HG02943 (cell line): Measurements from ENCODE around the gene PRF1.

Source experiments
- ATAC-seq: cut with Tn5 transposase; IDR thresholded peaks from one replicate; pipeline ENCODE4 v1.9.1; 2021; ENCODE audit warnings: mild to moderate bottlenecking, low read depth, moderate library complexity; ENCODE audit not compliant: unreplicated experiment

The PRF1 gene

DNA sequence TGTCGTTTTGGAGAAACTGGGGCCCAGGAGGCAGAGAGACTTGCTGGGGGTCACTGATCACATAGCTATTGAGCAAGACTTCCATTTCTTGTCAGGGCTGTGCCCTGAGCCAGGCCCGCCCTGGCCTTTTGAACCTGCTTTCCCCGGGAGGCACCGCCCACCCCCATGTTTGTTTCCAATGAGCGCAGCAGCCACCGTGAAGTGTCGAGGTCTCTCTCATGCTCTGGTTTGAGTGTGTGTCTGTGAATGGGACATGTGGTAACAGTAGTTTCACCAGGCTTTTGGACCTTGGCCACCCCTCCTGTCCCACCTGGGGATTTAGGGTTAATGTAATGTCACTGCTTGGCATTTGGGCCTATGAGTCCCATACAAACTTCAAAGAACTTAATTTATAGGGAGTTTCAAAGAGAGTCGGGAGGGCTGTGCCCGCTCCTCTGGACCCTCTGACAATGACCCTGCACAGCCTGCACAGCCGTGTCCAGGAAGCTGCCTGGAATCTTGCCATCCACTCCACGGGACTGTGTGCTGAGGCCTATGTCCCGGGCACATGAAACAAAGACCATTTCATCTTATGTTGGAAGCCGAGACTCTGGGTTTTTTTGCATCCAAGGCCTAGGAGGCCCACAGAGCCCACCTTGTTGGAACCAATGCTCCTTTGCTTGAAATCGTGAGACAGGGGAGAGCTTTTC is 6.3 kb downstream of the PRF1 start:
- ATAC-seq, result no peak

DNA sequence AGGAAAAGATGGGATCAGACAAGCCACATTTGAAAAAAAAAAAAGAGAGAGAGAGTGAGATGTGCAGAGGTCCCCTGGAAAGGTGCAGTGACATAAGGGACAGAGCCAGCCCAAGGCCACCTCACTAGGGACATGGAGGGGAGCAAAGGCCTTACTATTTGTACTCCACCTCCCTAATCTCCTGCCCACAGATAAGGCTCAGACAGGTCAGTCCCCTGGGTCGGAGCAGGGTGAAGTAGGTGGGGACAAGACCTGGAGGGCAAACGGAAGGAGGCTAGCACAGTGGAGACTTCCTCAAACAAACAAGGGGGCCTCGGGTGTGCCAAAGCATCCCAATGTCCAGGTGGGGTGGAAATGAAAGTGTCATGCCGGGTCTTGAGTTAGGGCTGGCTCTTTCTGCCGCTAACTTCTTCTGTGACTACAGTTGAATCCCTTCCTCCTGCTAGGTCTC is 7.0 kb downstream of the PRF1 start:
- no peak for ATAC-seq

DNA sequence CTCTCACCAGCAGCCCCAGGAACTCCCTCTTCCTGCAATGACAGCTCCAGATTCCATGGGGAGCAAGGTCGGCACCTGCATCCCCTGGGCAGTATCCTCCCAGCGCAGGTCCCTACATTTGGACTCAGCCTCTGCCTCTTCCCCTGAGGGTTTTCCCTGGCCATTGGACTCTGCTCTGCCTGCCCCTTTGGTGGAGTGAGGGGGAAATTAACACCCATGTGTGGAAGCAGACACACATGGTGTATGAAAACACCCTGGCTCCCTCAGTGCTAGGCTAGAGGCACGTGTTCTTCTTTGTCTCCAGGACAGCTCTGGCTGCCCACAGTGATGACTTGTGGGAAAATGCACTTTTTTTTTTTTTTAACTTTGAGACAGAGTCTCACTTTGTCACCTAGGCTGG is 8.4 kb downstream of the PRF1 start:
- no peak for ATAC-seq

DNA sequence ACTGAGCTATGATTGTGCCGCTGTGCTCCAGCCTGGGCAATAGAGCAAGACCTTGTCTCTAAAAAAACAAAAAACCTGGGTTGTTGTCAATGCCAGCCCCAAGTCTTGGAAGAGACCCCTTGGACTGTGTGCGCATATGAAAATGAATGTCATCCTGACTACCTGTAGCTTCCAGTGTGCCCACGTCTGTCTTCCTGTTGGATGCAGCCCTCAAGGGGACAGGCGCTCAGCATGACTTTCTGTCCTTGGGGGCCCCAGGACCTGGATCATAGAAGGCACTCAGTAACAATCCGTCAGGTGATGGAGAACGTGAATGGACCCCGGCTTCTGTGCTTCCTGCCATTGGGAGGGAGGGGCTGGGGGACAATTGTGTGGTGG is 9.0 kb downstream of the PRF1 start:
- ATAC-seq, result no peak

DNA sequence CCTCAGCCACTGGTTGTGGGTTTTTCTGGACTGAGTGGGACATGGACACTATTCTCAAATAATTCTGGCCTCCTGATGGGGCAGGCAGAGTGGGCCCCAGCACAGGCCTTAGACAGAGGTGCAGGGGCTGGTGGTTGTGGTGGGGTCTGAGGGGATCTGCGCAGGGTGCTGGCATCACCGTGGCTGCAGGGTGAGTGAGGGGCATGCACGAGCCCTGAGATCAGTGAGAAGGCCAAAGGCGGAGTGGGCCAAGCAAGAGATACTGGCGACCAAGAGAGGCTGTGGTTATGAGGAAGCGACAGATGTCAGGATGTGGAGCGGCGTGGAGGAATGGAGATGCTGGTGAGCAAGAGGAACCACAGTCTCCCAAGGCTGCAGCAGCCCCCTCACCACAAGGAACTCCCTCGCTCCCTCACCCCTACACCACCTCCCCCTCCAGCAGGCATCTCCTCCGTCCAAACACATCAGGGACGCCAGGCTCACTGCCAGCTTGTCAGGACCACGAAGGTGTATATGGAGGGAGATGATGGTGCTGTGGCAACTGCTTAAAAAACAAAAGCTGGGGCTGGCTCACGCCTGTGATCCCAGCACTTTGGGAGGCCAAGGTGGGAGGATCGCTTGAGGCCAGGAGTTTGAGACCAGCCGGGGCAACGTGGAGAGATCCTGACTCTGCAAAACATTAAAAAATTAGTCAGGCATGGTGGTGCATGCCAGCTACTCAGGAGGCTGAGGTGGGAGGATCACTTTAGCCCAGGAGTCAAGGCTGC is 9.6 kb downstream of the PRF1 start:
- ATAC-seq, result no peak

DNA sequence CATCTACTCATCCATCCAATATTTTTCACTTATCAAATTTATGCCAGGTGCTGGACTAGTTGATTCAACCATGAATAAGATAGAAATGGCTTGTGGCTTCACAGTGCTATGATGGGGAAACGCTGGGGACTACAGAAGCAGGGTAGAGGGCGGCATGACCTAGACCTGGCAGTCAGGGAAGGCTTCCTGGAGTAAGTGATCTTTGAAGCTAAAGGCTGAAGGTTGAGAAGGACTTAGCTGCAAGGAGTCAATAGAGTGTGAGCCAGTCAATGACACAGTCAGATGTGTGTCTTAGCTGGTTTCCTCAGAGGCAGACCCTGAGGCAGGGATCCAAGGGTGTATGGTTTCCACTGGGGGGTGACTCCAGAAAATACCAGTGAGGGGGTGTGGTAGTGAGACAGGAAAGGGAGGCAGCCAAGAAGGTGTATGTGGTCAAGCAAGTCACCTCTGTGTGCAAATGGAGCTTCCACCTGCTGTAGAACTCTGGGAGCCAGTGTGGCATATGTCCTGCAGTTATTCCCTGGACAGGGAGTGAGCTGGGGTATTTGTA is 10.3 kb downstream of the PRF1 start:
- no peak for ATAC-seq

DNA sequence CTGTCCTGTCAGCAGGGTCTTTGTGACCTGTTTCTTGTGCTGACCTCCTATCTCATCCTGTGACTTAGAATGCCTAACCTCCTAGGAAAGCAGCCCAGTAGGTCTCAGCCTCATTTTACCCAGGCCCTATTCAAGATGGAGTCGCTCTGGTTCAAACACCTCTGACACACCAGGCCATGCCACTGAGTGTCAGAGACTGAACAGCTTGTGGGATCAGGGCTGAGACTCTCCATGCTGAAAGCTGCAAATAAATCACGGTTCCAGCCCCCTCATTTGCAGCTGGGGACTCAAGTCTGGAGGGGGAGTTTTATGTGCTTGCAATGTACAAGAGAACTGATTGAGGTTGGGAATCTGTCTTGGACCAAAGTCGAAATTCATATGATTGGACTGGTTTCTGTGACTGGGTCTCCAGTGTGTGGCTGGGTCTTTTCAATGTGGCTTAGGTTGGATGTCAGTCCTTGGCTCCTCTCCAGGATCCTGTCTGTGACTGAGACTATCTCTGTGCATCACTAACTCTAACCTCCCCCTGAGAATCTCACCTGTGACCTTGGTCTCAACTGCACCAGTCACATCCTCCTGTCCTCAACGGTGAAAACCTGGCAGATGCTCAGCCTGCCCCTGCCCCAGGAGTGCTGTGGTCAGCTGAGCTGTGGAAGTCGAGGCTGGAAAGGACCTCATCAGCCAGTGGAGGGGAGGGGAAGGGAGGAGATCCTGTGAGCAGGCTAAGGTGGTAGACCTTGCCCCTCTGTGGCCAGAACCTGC is 11.7 kb downstream of the PRF1 start:
- ATAC-seq, result no peak

DNA sequence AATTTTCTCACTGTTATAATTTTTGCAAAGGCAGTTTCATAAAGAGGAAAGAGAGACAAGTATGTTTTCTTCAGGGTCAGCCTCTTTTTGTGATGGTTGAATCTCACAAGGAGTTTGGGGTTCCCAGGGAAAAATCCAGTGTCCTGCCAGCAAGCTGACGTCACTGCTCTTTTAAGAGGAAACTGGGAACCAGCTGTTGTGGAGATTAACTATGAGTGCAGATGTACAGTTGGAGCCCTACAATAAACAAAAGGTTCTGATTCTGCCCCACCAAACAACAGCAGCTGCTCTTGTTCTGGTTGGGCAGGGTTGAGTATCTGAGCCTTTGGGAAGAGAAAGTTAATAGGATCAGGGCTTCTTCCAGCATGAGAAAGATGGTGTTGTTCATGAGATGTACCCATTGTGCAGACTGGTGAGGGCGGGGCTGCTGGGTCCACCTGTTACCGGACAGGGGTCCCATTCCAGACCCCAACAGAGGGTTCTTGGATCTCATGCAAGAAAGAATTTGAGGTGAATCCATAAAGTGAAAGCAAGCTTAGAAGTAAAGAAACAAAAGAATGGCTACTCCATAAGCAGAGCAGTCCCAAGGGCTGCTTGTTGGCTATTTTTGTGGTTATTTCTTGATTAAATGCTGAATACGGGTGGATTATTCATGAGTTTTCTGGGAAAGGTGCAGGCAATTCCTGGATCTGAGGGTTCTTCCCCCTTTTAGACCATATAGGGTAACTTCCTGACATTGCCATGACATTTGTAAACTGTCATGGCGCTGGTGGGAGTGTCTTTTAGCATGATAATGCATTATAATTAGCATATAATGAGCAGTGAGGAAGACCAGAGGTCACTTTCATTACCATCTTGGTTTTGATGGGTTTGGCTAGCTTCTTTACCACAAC is 12.5 kb downstream of the PRF1 start:
- no peak for ATAC-seq

DNA sequence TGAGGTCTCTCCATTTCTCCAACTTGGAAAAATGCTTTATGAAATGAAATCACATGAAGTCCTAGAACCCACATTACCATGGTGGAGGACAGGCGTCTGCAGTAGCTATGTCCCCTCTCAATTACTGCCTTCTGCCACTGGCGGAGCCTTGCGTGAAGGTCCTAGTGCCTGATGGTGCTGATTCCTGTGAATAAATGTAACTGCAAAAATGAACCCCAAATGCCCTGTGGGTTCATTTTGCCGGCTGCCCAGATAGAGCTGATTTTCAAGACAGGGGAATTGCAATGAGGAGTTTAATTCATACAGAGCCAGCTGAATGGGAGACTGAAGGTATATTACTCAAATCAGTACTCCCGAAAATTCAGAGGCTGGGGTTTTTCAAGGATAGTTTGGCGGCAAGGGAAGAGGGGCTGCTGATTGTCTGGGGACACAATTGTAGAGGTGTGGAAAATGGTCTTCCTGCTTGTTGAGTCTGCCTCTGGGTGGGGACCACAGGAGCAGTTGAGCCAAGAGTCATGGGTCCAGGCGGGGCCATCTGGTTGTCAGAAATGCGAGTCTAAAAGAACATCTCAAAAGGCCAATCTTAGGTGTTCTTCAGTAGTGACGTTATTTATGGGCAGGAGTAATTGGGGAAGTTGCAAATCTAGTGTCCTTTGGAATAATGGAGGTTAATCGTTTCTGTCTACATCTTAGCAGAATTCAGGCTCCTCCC is 13.5 kb downstream of the PRF1 start:
- ATAC-seq, result no peak

DNA sequence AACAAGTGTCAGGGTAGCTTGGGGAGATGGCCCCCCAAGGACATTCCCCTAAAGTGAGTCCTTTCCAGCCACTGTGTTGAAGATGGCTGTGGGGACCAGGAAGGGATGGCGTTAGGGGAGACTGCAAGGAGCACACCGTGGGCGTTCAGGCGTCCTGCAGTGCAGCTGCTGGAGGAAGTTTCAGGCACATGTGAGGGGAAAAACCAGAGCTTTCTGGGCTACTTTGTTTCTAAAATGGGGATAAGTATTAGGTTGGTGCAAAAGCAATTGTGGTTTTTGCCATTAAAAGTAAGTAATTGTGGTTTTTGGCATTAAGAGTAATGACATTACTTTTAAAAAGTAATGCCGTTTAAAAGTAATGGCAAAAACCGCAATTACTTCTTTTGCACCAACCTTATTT is 14.3 kb downstream of the PRF1 start:
- ATAC-seq, result no peak

DNA sequence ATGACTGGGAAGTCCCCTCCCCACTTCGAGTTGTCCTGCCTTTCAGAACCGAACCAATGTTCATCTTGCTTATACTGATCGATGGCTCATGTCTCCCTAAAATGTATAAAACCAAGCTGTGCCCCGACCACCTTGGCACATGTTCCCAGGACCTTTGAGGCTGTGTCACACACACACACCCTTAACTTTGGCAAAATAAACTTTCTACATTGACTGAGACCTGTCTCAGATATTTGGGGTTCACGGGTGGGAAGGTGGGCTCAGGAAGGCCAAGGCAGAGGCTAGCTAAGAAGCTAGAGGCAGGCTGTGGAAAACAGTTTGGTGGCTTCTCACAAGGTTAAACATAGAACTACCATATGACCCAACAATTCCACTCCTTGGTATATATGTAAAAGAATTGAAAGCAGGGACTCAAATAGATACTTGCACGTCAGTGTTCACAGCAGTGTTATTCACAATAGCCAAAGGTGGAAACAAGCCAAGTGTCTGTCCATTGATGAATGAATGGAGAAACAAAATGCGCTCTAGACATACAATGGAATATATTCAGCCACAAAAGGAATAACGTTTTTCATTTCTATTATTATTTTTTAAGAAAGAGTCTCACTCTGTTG is 15.4 kb downstream of the PRF1 start:
- ATAC-seq, result no peak

DNA sequence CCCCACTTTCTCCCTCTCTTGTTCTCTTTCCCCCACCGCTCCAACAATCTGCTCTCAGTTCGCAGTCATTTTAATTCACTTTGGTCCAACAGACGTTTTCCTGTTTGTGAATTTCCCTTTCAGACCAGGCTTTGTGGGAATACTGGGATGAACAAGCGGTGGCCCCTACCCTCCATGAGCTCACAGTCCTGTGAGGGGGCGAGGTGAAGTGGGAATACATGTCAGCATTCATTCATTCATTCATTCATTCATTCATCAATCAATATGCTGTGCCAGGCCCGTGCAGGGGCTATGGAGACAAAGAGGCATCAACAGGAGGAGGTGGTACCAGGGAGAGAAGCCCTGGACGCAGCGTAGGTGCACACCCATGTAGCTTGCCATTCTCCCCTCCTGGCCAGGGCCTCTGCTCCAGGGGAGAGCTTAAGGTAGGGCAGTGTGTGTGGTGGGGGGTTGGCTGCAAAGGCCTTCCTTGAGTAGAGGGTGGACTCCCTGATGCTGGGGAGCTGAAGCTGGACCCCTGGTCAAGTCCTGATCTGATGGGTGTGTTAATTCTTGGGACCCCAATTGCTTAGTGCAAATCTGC is 16.1 kb downstream of the PRF1 start:
- ATAC-seq, result no peak

DNA sequence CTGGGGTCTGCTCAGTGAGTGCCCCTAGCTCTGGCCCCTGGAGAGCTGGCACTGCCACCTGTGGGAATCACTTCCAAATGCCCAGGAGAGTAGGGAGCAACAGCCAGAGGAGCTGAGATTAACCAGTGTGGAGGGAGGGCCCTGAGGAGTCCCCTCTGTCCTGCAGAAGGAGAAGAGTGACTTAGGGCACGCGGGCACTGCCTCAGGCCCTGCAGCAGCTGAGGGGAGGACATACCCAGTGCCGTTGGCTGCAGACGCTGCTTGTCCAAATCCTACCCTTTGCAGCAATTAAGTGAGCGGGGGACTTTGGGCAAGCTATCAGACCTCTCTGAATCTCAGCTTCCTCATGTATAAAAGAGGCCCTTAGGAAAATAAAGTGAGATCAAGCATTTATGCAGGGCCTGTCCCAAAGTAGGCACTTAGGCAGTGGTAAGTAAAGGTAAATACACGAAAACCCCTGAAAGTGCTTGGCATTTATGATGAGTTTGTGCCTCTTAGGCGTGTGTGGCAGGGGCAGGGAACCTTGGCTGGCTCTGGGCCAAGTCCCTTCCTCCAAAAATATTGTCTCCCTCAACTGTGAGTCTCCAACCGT is 16.9 kb downstream of the PRF1 start:
- ATAC-seq, result no peak

DNA sequence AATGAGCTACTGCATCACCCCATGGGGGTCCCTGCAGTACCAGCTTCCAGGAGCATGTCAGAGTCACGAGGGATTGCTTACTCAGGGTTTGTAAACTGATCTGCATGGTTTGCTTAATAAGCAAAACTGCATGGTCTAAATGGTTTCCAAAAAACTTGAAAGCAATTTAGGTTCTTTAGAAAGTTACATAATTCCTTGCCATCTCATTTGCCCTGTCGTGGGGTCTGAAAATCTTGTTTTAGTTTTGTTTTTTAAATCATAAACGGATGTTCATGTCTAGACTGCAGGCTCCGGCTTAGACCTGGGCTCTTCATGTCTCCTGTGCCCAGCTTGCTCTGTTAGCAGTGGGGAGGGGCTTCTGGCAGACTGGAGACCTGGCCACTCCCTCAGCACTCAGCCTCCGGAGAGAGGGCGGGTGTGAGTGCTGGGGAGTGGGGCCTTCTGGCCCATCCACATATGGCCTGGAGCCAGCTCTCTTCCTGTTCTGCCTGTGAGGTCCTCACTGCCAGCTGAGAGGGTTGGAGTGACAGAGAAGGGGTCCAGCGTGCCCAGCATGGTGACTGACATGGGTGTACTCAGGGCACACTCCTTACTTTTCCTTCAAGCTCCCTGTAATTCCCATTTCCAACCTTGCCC is 17.5 kb downstream of the PRF1 start:
- no peak for ATAC-seq

DNA sequence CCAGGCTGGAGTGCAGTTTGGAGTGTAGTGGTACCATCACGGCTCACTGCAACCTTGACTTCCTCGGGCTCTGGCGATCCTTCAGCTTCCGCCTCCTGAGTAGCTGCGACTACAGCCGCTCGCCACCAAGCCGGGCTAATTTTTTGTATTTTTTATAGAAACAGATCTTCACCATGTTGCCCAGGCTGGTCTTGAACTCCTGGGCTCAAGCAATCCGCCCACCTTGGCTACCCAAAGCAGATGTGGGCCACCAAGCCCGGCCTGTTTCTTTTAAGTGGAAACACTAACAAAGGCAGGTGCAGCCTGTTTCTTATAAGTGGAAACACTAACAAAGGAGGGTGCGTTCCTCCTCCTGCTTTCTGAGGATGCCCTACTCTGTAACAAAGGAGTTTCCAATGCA is 18.2 kb downstream of the PRF1 start:
- ATAC-seq, result no peak

DNA sequence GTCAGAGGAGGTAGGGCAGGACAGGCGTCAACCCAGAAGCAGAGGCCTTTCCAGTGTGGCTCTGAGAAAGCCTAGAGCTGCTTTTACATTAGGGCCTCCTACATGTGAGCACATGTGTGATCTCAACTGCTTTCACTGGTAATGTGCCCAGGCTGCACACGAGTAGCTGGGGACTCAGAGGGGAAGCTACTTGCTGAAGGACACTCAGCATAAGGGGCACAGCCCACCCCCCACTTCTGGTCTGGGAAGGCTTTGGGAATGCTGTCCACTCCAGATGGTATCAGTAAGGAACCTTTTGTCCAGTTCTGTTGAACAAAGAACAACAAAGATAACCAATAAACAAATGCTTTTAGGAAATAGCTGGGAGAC is 18.9 kb downstream of the PRF1 start:
- no peak for ATAC-seq

DNA sequence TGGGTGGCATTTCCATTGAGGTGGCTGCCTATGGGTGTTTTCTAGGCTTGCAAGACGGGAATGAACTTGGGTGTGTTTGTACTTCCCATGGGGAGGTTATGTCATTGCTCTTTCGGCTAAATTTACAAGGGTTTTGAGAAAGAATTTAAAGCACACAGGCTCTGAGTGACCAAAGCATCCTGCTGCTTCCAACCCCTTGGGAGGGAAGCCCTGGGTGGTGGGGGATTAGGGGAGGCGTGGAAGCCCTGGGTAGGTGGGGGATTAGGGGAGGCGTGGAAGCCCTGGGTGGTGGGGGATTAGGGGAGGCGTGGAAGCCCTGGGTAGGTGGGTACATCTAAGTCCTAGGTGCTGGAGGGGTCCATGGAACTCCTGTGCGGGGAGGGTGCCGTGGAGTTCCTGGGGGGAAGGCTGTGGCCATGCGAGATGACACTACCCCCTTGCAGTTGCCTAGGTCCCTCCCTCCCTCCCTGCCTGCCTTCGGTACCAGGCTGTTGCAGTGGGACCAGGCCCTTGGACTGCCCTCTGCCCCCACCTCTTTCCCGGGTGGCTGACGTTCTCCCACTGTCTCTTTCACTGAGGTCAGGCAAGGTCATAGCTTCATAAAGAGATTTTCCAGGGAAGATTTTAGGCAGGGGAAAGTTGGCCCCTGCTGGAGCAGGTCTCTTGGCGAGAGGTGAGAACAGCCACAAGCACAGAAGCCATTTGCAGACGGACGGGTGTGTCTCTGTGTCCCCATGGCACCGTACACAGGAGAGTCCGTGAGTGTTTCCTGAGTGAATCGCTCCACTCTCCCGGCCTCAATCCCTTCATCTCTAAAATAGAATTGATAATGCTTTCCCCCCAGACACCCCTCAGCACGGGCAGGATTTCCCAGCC is 19.5 kb downstream of the PRF1 start:
- ATAC-seq, result no peak
